Tibial nerve (tissue), 4 donors: Measurements from ENCODE around the gene FANCC. TPM values are rescaled to one million over a fixed set of nuclear protein-coding genes. Genes with fewer than 3 reads are reported as not detected.
A peak's percentile ranks its signal among the peaks of the same experiment; 100 is the strongest.

ENCODE experiments used
- DNase-seq, 2 donors: peaks; one replicate each; pipeline ENCODE4 v3.0.0-alpha.2; 2019; ENCODE audit warnings: low spot score in 2 of 2
- H3K27ac ChIP-seq, 4 donors: fragments of 200-600 bp; sonication (generic) in 3 of 4; one replicate each; pipeline ENCODE4 v1.5.1; 2017 to 2019; ENCODE audit warnings: mild to moderate bottlenecking in 1 of 4
- H3K27me3 ChIP-seq, 2 donors: fragments of 200-600 bp; sonication (generic) in 1 of 2; one replicate each; pipeline versions ENCODE4 v1.5.1 to v1.6.0; 2017 to 2019
- H3K36me3 ChIP-seq, 3 donors: fragments of 200-600 bp; sonication (generic); one replicate each; pipeline ENCODE4 v1.5.1; 2018 to 2019
- H3K4me1 ChIP-seq, 4 donors: fragments of 200-600 bp; sonication (generic) in 3 of 4; one replicate each; pipeline ENCODE4 v1.5.1; 2017 to 2019
- H3K4me3 ChIP-seq, 4 donors: fragments of 200-600 bp; sonication (generic) in 3 of 4; one replicate each; pipeline ENCODE4 v1.5.1; 2017 to 2019; ENCODE audit warnings: mild to moderate bottlenecking in 1 of 4, moderate library complexity in 1 of 4
- H3K9me3 ChIP-seq, 4 donors: fragments of 200-600 bp; sonication (generic) in 3 of 4; one replicate each; pipeline ENCODE4 v1.5.1; 2017 to 2019
- EP300 ChIP-seq, 2 donors: sonication (generic); formaldehyde crosslinking; IDR thresholded peaks; one replicate each; pipeline ENCODE4 v1.6.1; 2017; ENCODE audit warnings: antibody characterized with exemption in 2 of 2, mild to moderate bottlenecking in 1 of 2
- POLR2A ChIP-seq, 2 donors: fragments of 450-650 bp; IDR thresholded peaks; one replicate each; pipeline ENCODE4 v1.6.1; 2017; ENCODE audit warnings: antibody characterized with exemption in 2 of 2, mild to moderate bottlenecking in 2 of 2, moderate library complexity in 2 of 2
- WGBS, 2 donors: methylation state at CpG; one replicate each; pipeline ENCODE4 v1.1.5; 2018; 5-methylcytosine and 5-hydroxymethylcytosine counted together
- total RNA-seq, 4 donors: library from RNA; depleted of rRNA; stranded (reverse); fragments of >200 nt; gene quantifications; one replicate each; pipeline ENCODE4 v1.1.0, GENCODE V29; 2016
- TF ChIP-seq, protein P1 (sequence below), 5 experiments: fragments of 200-600 bp in 3 of 5; fragments of 450-650 bp in 2 of 5; sonication (generic) in 3 of 5; IDR thresholded peaks; one replicate each; pipeline ENCODE4 v1.5.1; 2016 to 2019; ENCODE audit warnings: antibody characterized with exemption in 5 of 5, mild to moderate bottlenecking in 3 of 5, moderate library complexity in 2 of 5

FANCC gene
- total RNA-seq, 4 donors from 2014 or later: 6.5 to 12.6 (median 10.2) TPM

- no peak overlapping the region for H3K4me3 ChIP-seq
- no peaks in the 10 kb centered on the region for H3K27me3 ChIP-seq
- peaks cover 0 to 15% (median 0%) of the 10 kb centered on the region in 3 donors for H3K36me3 ChIP-seq
- DNase-seq: no peak
- peaks cover 0 to 11% (median 0%) of the 10 kb centered on the region in 4 donors for H3K4me1 ChIP-seq
- no peaks in the 10 kb centered on the region for H3K9me3 ChIP-seq
- TF ChIP-seq, protein P1, sequence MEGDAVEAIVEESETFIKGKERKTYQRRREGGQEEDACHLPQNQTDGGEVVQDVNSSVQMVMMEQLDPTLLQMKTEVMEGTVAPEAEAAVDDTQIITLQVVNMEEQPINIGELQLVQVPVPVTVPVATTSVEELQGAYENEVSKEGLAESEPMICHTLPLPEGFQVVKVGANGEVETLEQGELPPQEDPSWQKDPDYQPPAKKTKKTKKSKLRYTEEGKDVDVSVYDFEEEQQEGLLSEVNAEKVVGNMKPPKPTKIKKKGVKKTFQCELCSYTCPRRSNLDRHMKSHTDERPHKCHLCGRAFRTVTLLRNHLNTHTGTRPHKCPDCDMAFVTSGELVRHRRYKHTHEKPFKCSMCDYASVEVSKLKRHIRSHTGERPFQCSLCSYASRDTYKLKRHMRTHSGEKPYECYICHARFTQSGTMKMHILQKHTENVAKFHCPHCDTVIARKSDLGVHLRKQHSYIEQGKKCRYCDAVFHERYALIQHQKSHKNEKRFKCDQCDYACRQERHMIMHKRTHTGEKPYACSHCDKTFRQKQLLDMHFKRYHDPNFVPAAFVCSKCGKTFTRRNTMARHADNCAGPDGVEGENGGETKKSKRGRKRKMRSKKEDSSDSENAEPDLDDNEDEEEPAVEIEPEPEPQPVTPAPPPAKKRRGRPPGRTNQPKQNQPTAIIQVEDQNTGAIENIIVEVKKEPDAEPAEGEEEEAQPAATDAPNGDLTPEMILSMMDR (IDR thresholded peaks at IDR 0.05): no peak
- no peak for TF ChIP-seq POLR2A (IDR thresholded peaks at IDR 0.05)
- no peak for TF ChIP-seq EP300 (IDR thresholded peaks at IDR 0.05)
- peak overlapping the region in 1 of 4 donors; percentile 23 for H3K27ac ChIP-seq
- WGBS, 2 donors: 81 to 85% methylated on average over 10 of the region's 10 CpGs
Observed at GRCh38 chr9:95138474-95138873, 179.0 kb downstream of the FANCC start.

GRCh38 chr9:95137587-95138145, 179.8 kb downstream of the FANCC start:
- peak overlapping the region in 2 of 4 donors; percentile 16 to 23 for H3K27ac ChIP-seq
- no peak overlapping the region for H3K4me3 ChIP-seq
- H3K36me3 ChIP-seq: peaks cover 0 to 15% (median 0%) of the 10 kb centered on the region in 3 donors
- DNase-seq: no peak
- WGBS, 2 donors: 86 to 90% methylated on average over 14 of the region's 14 CpGs
- H3K27me3 ChIP-seq: no peaks in the 10 kb centered on the region
- H3K4me1 ChIP-seq: peaks cover 0 to 3% (median 0%) of the 10 kb centered on the region in 4 donors
- TF ChIP-seq POLR2A (IDR thresholded peaks at IDR 0.05) (no peak), EP300 (IDR thresholded peaks at IDR 0.05) (no peak)
- TF ChIP-seq, protein P1 (IDR thresholded peaks at IDR 0.05): no peak
- H3K9me3 ChIP-seq: no peaks in the 10 kb centered on the region

DNA sequence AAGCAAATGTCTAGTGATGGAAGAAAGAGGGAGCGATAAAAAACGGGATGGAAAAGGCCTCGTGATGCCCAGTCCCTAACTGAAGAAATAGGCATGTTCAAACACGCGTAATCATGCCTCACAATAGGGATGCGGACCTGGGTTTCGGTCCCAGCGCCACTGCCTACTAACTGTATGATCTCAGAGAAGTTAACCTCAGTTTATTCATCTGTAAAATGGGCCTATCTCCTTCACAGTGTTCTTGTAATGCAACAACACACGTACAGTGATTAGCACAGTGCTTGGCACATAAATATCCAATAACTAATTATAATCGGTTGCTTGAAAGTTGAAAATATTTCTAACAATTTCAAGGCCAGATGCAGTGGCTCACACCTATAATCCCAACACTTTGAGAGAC, 181.8 kb downstream of the FANCC start:
- TF ChIP-seq POLR2A (IDR thresholded peaks at IDR 0.05) (no peak), EP300 (IDR thresholded peaks at IDR 0.05) (no peak)
- TF ChIP-seq, protein P1 (IDR thresholded peaks at IDR 0.05): no peak
- Histone ChIP-seq H3K27me3 (no peaks in the 10 kb centered on the region), H3K4me1 (peaks cover 0 to 15% (median 4%) of the 10 kb centered on the region in 4 donors), H3K36me3 (peaks cover 0 to 15% (median 0%) of the 10 kb centered on the region in 3 donors), H3K27ac (no peak overlapping the region), H3K4me3 (no peak overlapping the region), H3K9me3 (no peaks in the 10 kb centered on the region)
- 96 to 97% methylated on average over 10 of the region's 10 CpGs for WGBS, 2 donors
- DNase-seq: no peak

DNA sequence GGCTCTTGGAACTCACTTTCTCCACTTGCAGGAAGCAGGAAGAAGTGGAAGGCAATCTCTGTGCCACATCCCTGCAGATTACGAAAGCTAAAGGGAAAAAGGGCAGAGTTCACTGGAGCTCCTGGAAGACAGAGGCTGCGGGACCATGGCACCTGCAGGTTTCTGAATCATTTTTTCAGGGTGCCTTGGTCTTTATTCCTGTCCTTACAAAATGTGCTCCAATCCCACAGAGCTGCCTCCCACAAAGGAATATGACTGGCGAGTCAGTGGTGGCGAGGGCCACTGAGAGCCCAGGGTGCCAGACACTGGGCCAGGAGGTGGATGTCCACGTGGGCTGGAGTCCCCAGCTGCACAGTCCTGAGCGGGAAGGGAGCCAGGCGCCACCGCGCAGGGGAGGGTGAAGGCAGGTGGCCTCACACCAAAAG, 183.0 kb downstream of the FANCC start:
- H3K27ac ChIP-seq: peak overlapping the region in 2 of 4 donors; percentile 2 to 38
- WGBS, 2 donors: 93% methylated on average over 9 of the region's 9 CpGs
- no peak for DNase-seq
- TF ChIP-seq, protein P1 (IDR thresholded peaks at IDR 0.05): no peak
- no peak for TF ChIP-seq POLR2A (IDR thresholded peaks at IDR 0.05)
- TF ChIP-seq EP300 (IDR thresholded peaks at IDR 0.05): no peak
- H3K9me3 ChIP-seq: no peaks in the 10 kb centered on the region
- no peaks in the 10 kb centered on the region for H3K27me3 ChIP-seq
- H3K4me3 ChIP-seq: no peak overlapping the region
- H3K36me3 ChIP-seq: peaks cover 0 to 15% (median 0%) of the 10 kb centered on the region in 3 donors
- peaks cover 0 to 28% (median 4%) of the 10 kb centered on the region in 4 donors for H3K4me1 ChIP-seq

- WGBS, 2 donors: 62 to 73% methylated on average over 4 of the region's 4 CpGs
- peaks cover 0 to 31% (median 4%) of the 10 kb centered on the region in 4 donors for H3K4me1 ChIP-seq
- no peak for DNase-seq
- no peaks in the 10 kb centered on the region for H3K9me3 ChIP-seq
- H3K27me3 ChIP-seq: no peaks in the 10 kb centered on the region
- H3K36me3 ChIP-seq: peaks cover 0 to 15% (median 0%) of the 10 kb centered on the region in 3 donors
- no peak overlapping the region for H3K27ac ChIP-seq
- TF ChIP-seq, protein P1 (IDR thresholded peaks at IDR 0.05): no peak
- TF ChIP-seq POLR2A (IDR thresholded peaks at IDR 0.05): no peak
- TF ChIP-seq EP300 (IDR thresholded peaks at IDR 0.05): no peak
- H3K4me3 ChIP-seq: no peak overlapping the region
Observed at GRCh38 chr9:95133325-95133705, 184.2 kb downstream of the FANCC start.
